HL-60 (cell line): ENCODE data around the gene ADH1B.
"Not testable (repeated sequence)": the region's sequence is repeated elsewhere in the genome, so short reads cannot be mapped to it uniquely, and the experiment has no call there.

Experiments used
- DNase-seq, 2 experiments: peaks; one replicate each; pipeline ENCODE4 v3.0.0-alpha.2; 2010 to 2020; ENCODE audit warnings: low read depth in 1 of 2, low spot score in 1 of 2
- H3K27ac ChIP-seq: fragments of 250-450 bp; sonication (Bioruptor Pico); replicated peaks from 2 replicates; pipeline ENCODE4 v1.5.1; 2020; ENCODE audit warnings: mild to moderate bottlenecking, moderate library complexity
- H3K27me3 ChIP-seq: fragments of 250-450 bp; sonication (Bioruptor Pico); 2 replicates; pipeline ENCODE4 v1.5.1; 2021; ENCODE audit warnings: mild to moderate bottlenecking, moderate library complexity; ENCODE audit not compliant: insufficient read depth, poor library complexity, severe bottlenecking
- H3K4me3 ChIP-seq: replicated peaks from 2 replicates; pipeline ENCODE4 v1.5.1; 2011; ENCODE audit warnings: mild to moderate bottlenecking, control low read depth, low read length; ENCODE audit not compliant: insufficient read depth
- CTCF ChIP-seq: IDR thresholded peaks from one replicate; pipeline ENCODE4 v1.5.1; 2011; ENCODE audit warnings: low read length, control low read depth, inconsistent platforms; ENCODE audit not compliant: insufficient read depth
- GABPA ChIP-seq: IDR thresholded peaks from 2 replicates; pipeline ENCODE4 v1.6.1; 2012; ENCODE audit warnings: low read depth
- POLR2AphosphoS5 ChIP-seq: IDR thresholded peaks from 2 replicates; pipeline ENCODE4 v1.6.1; 2012; ENCODE audit warnings: low read depth
- REST ChIP-seq: IDR thresholded peaks from 2 replicates; pipeline ENCODE4 v1.6.1; 2012; ENCODE audit warnings: low read depth; ENCODE audit not compliant: insufficient replicate concordance
- SPI1 ChIP-seq: IDR thresholded peaks from 2 replicates; pipeline ENCODE4 v1.6.1; 2012; ENCODE audit warnings: low read depth, mild to moderate bottlenecking, borderline replicate concordance
- long read RNA-seq: library from polyadenylated mRNA; unstranded; transcript quantifications from one replicate; pipeline ENCODE4 v2.0.0, GENCODE V29; 2020

Gene ADH1B
- long read RNA-seq, partial matches to known transcripts = 0 of 1 reads
- long read RNA-seq, other reads (novel, unspliced or antisense) = 1 of 1 reads

- Histone ChIP-seq H3K27ac (no peak within 1 kb of the TSS), H3K27me3 (no peaks in the 10 kb centered on the region), H3K4me3 (no peak within 1 kb of the TSS)
- TF ChIP-seq CTCF = no peak
- no peak for TF ChIP-seq SPI1
- no peak for TF ChIP-seq GABPA
- TF ChIP-seq REST = no peak
- TF ChIP-seq POLR2AphosphoS5 = no peak
- DNase-seq = no peak
Observed at GRCh38 chr4:99321241-99322191, at the start of gene ADH1B. Gene ADH1B (minus strand): TSS chr4:99321401. CDS start chr4:99321331, 70 bp downstream.

GRCh38 chr4:99367817-99368216 lies 46.6 kb upstream of the ADH1B start:
- DNase-seq, H3K4me3 ChIP-seq, H3K27ac ChIP-seq, H3K27me3 ChIP-seq: not testable (repeated sequence)

GRCh38 chr4:99366491-99366890 lies 45.3 kb upstream of the ADH1B start:
- Histone ChIP-seq H3K4me3 (no peak overlapping the region), H3K27me3 (no peaks in the 10 kb centered on the region), H3K27ac (no peak overlapping the region)
- TF ChIP-seq GABPA (no peak), SPI1 (no peak), POLR2AphosphoS5 (no peak)
- DNase-seq = no peak

GRCh38 chr4:99362768-99363167 lies 41.6 kb upstream of the ADH1B start:
- no peaks in the 10 kb centered on the region for H3K27me3 ChIP-seq
- no peak overlapping the region for H3K27ac ChIP-seq
- DNase-seq = no peak
- H3K4me3 ChIP-seq = no peak overlapping the region
- TF ChIP-seq POLR2AphosphoS5 (no peak), REST (no peak), GABPA (no peak), SPI1 (no peak), CTCF (no peak)
